Activated CD4-positive, alpha-beta T cell treated with anti-CD3 and anti-CD28 coated beads, Interleukin-2, amount 10 ng/mL, durations not matched to agents 7 days and 5 days (primary cell): Measurements from ENCODE around the gene NCOA1. TPM values are rescaled to one million over a fixed set of nuclear protein-coding genes. Genes with fewer than 3 reads are reported as not detected.
"Not testable (repeated sequence)": the region's sequence is repeated elsewhere in the genome, so short reads cannot be mapped to it uniquely, and the experiment has no call there.

Experiments used
- CTCF ChIA-PET: fragments of 350-600 bp; sonication (Branson Sonifier 250); formaldehyde crosslinking; loops from one replicate; lab custom pipeline; 2021; ENCODE audit warnings: antibody characterized with exemption; lab: Charles Lee
- POLR2A ChIA-PET: fragments of 350-600 bp; sonication (Branson Sonifier 250); formaldehyde crosslinking; loops from one replicate; lab custom pipeline; 2021; ENCODE audit warnings: antibody characterized with exemption; lab: Charles Lee
- DNase-seq: peaks from one replicate; pipeline ENCODE4 v3.0.0-alpha.2; 2020
- H3K27ac Mint-ChIP-seq: one replicate; pipeline ENCODE4 v1.8.0; 2021; ENCODE audit warnings: mild to moderate bottlenecking, moderate library complexity, mixed read lengths
- H3K27me3 Mint-ChIP-seq: one replicate; pipeline ENCODE4 v1.8.0; 2021; ENCODE audit warnings: mixed read lengths
- H3K36me3 Mint-ChIP-seq: one replicate; pipeline ENCODE4 v1.8.0; 2021; ENCODE audit warnings: low read depth, mixed read lengths
- H3K4me1 Mint-ChIP-seq: one replicate; pipeline ENCODE4 v1.8.0; 2021; ENCODE audit warnings: mixed read lengths
- H3K4me3 Mint-ChIP-seq: one replicate; pipeline ENCODE4 v1.8.0; 2021; ENCODE audit warnings: mild to moderate bottlenecking, moderate library complexity, mixed read lengths
- H3K9me3 Mint-ChIP-seq: one replicate; pipeline ENCODE4 v1.8.0; 2021; ENCODE audit warnings: mixed read lengths
- total RNA-seq, 2 experiments: library from RNA; stranded (reverse); gene quantifications; one replicate each; pipeline ENCODE4 v1.2.3, GENCODE V29; 2021

NCOA1 gene
- total RNA-seq, 2 experiments from 2014 or later = 18.4 to 22.8 TPM

GRCh38 chr2:24531610-24532009 lies 40.6 kb downstream of the NCOA1 start:
- H3K27me3 Mint-ChIP-seq, DNase-seq, CTCF ChIA-PET, H3K4me1 Mint-ChIP-seq, H3K27ac Mint-ChIP-seq, POLR2A ChIA-PET, H3K4me3 Mint-ChIP-seq: not testable (repeated sequence)
- Mint-ChIP-seq H3K9me3 (peaks cover 48% of the 10 kb centered on the region), H3K36me3 (peaks cover 30% of the 10 kb centered on the region)

GRCh38 chr2:24532057-24532456 lies 41.0 kb downstream of the NCOA1 start:
- H3K27me3 Mint-ChIP-seq, H3K4me3 Mint-ChIP-seq, DNase-seq, CTCF ChIA-PET, POLR2A ChIA-PET, H3K4me1 Mint-ChIP-seq, H3K27ac Mint-ChIP-seq: not testable (repeated sequence)
- Mint-ChIP-seq H3K9me3 (peaks cover 48% of the 10 kb centered on the region), H3K36me3 (peaks cover 32% of the 10 kb centered on the region)

- H3K27me3 Mint-ChIP-seq, H3K4me3 Mint-ChIP-seq, H3K27ac Mint-ChIP-seq, CTCF ChIA-PET, H3K4me1 Mint-ChIP-seq, POLR2A ChIA-PET, DNase-seq: not testable (repeated sequence)
- H3K9me3 Mint-ChIP-seq = peaks cover 40% of the 10 kb centered on the region
- H3K36me3 Mint-ChIP-seq = peaks cover 30% of the 10 kb centered on the region
Measured at GRCh38 chr2:24533574-24533973, 42.5 kb downstream of the NCOA1 start.

- Mint-ChIP-seq H3K9me3 (peaks cover 36% of the 10 kb centered on the region), H3K36me3 (peaks cover 24% of the 10 kb centered on the region), H3K27me3 (no peaks in the 10 kb centered on the region), H3K4me3 (no peak overlapping the region), H3K4me1 (peaks cover 3% of the 10 kb centered on the region), H3K27ac (no peak overlapping the region)
- DNase-seq = no peak
- ChIA-PET POLR2A (no interaction called here), CTCF (no interaction called here)
Measured at GRCh38 chr2:24538720-24539119, 47.7 kb downstream of the NCOA1 start.

- CTCF ChIA-PET = no interaction called here
- peaks cover 41% of the 10 kb centered on the region for H3K9me3 Mint-ChIP-seq
- peaks cover 8% of the 10 kb centered on the region for H3K4me1 Mint-ChIP-seq
- H3K27ac Mint-ChIP-seq = no peak overlapping the region
- peaks cover 28% of the 10 kb centered on the region for H3K36me3 Mint-ChIP-seq
- no peaks in the 10 kb centered on the region for H3K27me3 Mint-ChIP-seq
- POLR2A ChIA-PET = no interaction called here
- H3K4me3 Mint-ChIP-seq = no peak overlapping the region
- DNase-seq = no peak
Measured at GRCh38 chr2:24539258-24539657, 48.2 kb downstream of the NCOA1 start.

GRCh38 chr2:24540011-24540477 lies 49.0 kb downstream of the NCOA1 start:
- Mint-ChIP-seq H3K9me3 (peaks cover 43% of the 10 kb centered on the region), H3K4me3 (no peak overlapping the region), H3K27ac (no peak overlapping the region), H3K36me3 (peaks cover 25% of the 10 kb centered on the region), H3K27me3 (no peaks in the 10 kb centered on the region), H3K4me1 (peaks cover 16% of the 10 kb centered on the region)
- DNase-seq = no peak
- POLR2A ChIA-PET = no interaction called here
- CTCF ChIA-PET = no interaction called here

GRCh38 chr2:24541621-24542020 lies 50.6 kb downstream of the NCOA1 start:
- Mint-ChIP-seq H3K36me3 (peaks cover 22% of the 10 kb centered on the region), H3K4me1 (peaks cover 17% of the 10 kb centered on the region), H3K4me3 (no peak overlapping the region), H3K27ac (no peak overlapping the region), H3K9me3 (peaks cover 41% of the 10 kb centered on the region), H3K27me3 (no peaks in the 10 kb centered on the region)
- ChIA-PET CTCF (no interaction called here), POLR2A (no interaction called here)
- no peak for DNase-seq

- Mint-ChIP-seq H3K4me1 (peaks cover 17% of the 10 kb centered on the region), H3K36me3 (peaks cover 20% of the 10 kb centered on the region), H3K9me3 (peaks cover 42% of the 10 kb centered on the region), H3K27ac (no peak overlapping the region), H3K27me3 (no peaks in the 10 kb centered on the region), H3K4me3 (no peak overlapping the region)
- ChIA-PET CTCF (no interaction called here), POLR2A (no interaction called here)
- no peak for DNase-seq
Measured at GRCh38 chr2:24542269-24542872, 51.3 kb downstream of the NCOA1 start.

GRCh38 chr2:24543252-24543651 lies 52.2 kb downstream of the NCOA1 start:
- Mint-ChIP-seq H3K9me3 (peaks cover 44% of the 10 kb centered on the region), H3K27ac (no peak overlapping the region), H3K36me3 (peaks cover 22% of the 10 kb centered on the region), H3K4me3 (no peak overlapping the region), H3K4me1 (peaks cover 17% of the 10 kb centered on the region), H3K27me3 (no peaks in the 10 kb centered on the region)
- ChIA-PET CTCF (no interaction called here), POLR2A (no interaction called here)
- DNase-seq = no peak

GRCh38 chr2:24544456-24545115 lies 53.5 kb downstream of the NCOA1 start:
- Mint-ChIP-seq H3K27ac (peak overlapping the region; percentile 16), H3K4me3 (no peak overlapping the region)
- CTCF ChIA-PET = interaction anchor here (1.0 kb wide), 1 partner anchor 38 kb away, joined by 3 read pairs; no protein-coding TSS in a partner anchor

GRCh38 chr2:24546669-24547068 lies 55.6 kb downstream of the NCOA1 start:
- Mint-ChIP-seq H3K36me3 (peaks cover 22% of the 10 kb centered on the region), H3K27me3 (no peaks in the 10 kb centered on the region), H3K9me3 (peaks cover 39% of the 10 kb centered on the region), H3K4me1 (peaks cover 17% of the 10 kb centered on the region), H3K4me3 (no peak overlapping the region), H3K27ac (no peak overlapping the region)
- no peak for DNase-seq
- ChIA-PET POLR2A (no interaction called here), CTCF (interaction anchor here (1.0 kb wide), 1 partner anchor 19 kb away, joined by 3 read pairs; no protein-coding TSS in a partner anchor)

More at GRCh38 chr2:24544456-24545115, 53.5 kb downstream of the NCOA1 start:
- Mint-ChIP-seq H3K36me3 (peaks cover 22% of the 10 kb centered on the region), H3K9me3 (peaks cover 43% of the 10 kb centered on the region), H3K27me3 (no peaks in the 10 kb centered on the region), H3K4me1 (peaks cover 17% of the 10 kb centered on the region)
- DNase-seq = no peak
- POLR2A ChIA-PET = no interaction called here

- no peak overlapping the region for H3K4me3 Mint-ChIP-seq
- CTCF ChIA-PET = no interaction called here
Measured at GRCh38 chr2:24548058-24548457, 57.0 kb downstream of the NCOA1 start.

GRCh38 chr2:24550301-24550700 lies 59.2 kb downstream of the NCOA1 start:
- DNase-seq, H3K27me3 Mint-ChIP-seq, H3K4me1 Mint-ChIP-seq, POLR2A ChIA-PET, CTCF ChIA-PET, H3K4me3 Mint-ChIP-seq, H3K27ac Mint-ChIP-seq: not testable (repeated sequence)
- Mint-ChIP-seq H3K9me3 (peaks cover 23% of the 10 kb centered on the region), H3K36me3 (peaks cover 19% of the 10 kb centered on the region)

More at GRCh38 chr2:24548058-24548457, 57.0 kb downstream of the NCOA1 start:
- DNase-seq = no peak
- Mint-ChIP-seq H3K36me3 (peaks cover 19% of the 10 kb centered on the region), H3K9me3 (peaks cover 32% of the 10 kb centered on the region), H3K4me1 (peaks cover 17% of the 10 kb centered on the region), H3K27me3 (no peaks in the 10 kb centered on the region), H3K27ac (no peak overlapping the region)
- POLR2A ChIA-PET = no interaction called here
